Esophagus (tissue), 2 donors: Measurements from ENCODE around the gene TRAIP. TPM values are rescaled to one million over a fixed set of nuclear protein-coding genes. Genes with fewer than 3 reads are reported as not detected.

Experiments
- H3K27ac ChIP-seq, 2 donors: one replicate each; pipeline ENCODE4 v1.5.1; 2013; ENCODE audit warnings: low read depth in 2 of 2, mild to moderate bottlenecking in 2 of 2, inconsistent platforms in 1 of 2, low read length in 1 of 2, moderate library complexity in 1 of 2
- H3K27me3 ChIP-seq, 2 donors: one replicate each; pipeline ENCODE4 v1.6.1; 2013; ENCODE audit warnings: low read length in 2 of 2, control low read depth in 1 of 2, mild to moderate bottlenecking in 1 of 2; ENCODE audit not compliant: insufficient read depth in 2 of 2, control insufficient read depth in 1 of 2
- H3K36me3 ChIP-seq, 2 donors: one replicate each; pipeline ENCODE4 v1.6.1; 2013; ENCODE audit warnings: low read length in 1 of 2; ENCODE audit not compliant: control insufficient read depth in 2 of 2, insufficient read depth in 2 of 2
- H3K4me1 ChIP-seq, 2 donors: one replicate each; pipeline ENCODE4 v1.6.1; 2013; ENCODE audit warnings: low read length in 1 of 2; ENCODE audit not compliant: control insufficient read depth in 2 of 2, insufficient read depth in 2 of 2
- H3K4me3 ChIP-seq, 2 donors: one replicate each; pipeline ENCODE4 v1.5.1; 2013; ENCODE audit warnings: low read length in 2 of 2, mild to moderate bottlenecking in 2 of 2, low read depth in 1 of 2, moderate library complexity in 1 of 2
- H3K9me3 ChIP-seq, 2 donors: one replicate each; pipeline ENCODE4 v1.6.1; 2013; ENCODE audit warnings: mild to moderate bottlenecking in 2 of 2, low read depth in 1 of 2, low read length in 1 of 2, moderate library complexity in 1 of 2; ENCODE audit not compliant: control insufficient read depth in 2 of 2, insufficient read depth in 1 of 2
- WGBS, 2 donors: extraction: QIAGEN DNeasy Blood & Tissue Kit; methylation state at CpG; one replicate each; pipeline ENCODE4 v1.1.7; 2013; 5-methylcytosine and 5-hydroxymethylcytosine counted together
- polyA plus RNA-seq, 2 donors: library from polyadenylated mRNA; stranded (reverse); fragments of 200-250 nt; gene quantifications; one replicate each; pipeline ENCODE4 v1.2.3, GENCODE V29; 2013
- donor health status: healthy with polysubstance abuse.
- donor health status: Bipolar disorder and iron deficiency.

Gene TRAIP
- polyA plus RNA-seq, 2 donors = 4.1 to 4.3 TPM

GRCh38 chr3:49898991-49899390 is 42.6 kb upstream of the TRAIP start:
- Histone ChIP-seq H3K27me3 (no peaks in the 10 kb centered on the region), H3K4me3 (no peak overlapping the region), H3K9me3 (no peaks in the 10 kb centered on the region), H3K4me1 (peaks cover 2 to 34% of the 10 kb centered on the region in 2 donors), H3K27ac (no peak overlapping the region), H3K36me3 (peaks cover 0 to 18% of the 10 kb centered on the region in 2 donors)
- 68 to 73% methylated on average over 6 of the region's 6 CpGs for WGBS, 2 donors

- Histone ChIP-seq H3K9me3 (no peaks in the 10 kb centered on the region), H3K27ac (no peak overlapping the region), H3K36me3 (peaks cover 0 to 20% of the 10 kb centered on the region in 2 donors), H3K4me1 (peaks cover 0 to 19% of the 10 kb centered on the region in 2 donors), H3K27me3 (no peaks in the 10 kb centered on the region), H3K4me3 (no peak overlapping the region)
- WGBS, 2 donors = 77 to 89% methylated on average over 5 of the region's 5 CpGs
Observed at GRCh38 chr3:49896345-49896744, 40.0 kb upstream of the TRAIP start.

- H3K27ac ChIP-seq = no peak overlapping the region
- H3K27me3 ChIP-seq = no peaks in the 10 kb centered on the region
- 95% methylated on average over 9 of the region's 9 CpGs for whole genome bisulfite sequencing, 2 donors
- peaks cover 0 to 13% of the 10 kb centered on the region in 2 donors for H3K4me1 ChIP-seq
- H3K36me3 ChIP-seq = peaks cover 0 to 23% of the 10 kb centered on the region in 2 donors
- H3K9me3 ChIP-seq = no peaks in the 10 kb centered on the region
- no peak overlapping the region for H3K4me3 ChIP-seq
Observed at GRCh38 chr3:49895791-49896190, 39.4 kb upstream of the TRAIP start.

GRCh38 chr3:49889296-49889695 is 32.9 kb upstream of the TRAIP start:
- WGBS, 2 donors = 81 to 83% methylated on average over 10 of the region's 10 CpGs
- H3K36me3 ChIP-seq = peaks cover 0 to 6% of the 10 kb centered on the region in 2 donors
- H3K9me3 ChIP-seq = no peaks in the 10 kb centered on the region
- no peaks in the 10 kb centered on the region for H3K27me3 ChIP-seq
- H3K4me3 ChIP-seq = no peak overlapping the region
- no peaks in the 10 kb centered on the region for H3K4me1 ChIP-seq
- no peak overlapping the region for H3K27ac ChIP-seq

- no peak overlapping the region for H3K4me3 ChIP-seq
- no peak overlapping the region for H3K27ac ChIP-seq
- peaks cover 0 to 6% of the 10 kb centered on the region in 2 donors for H3K36me3 ChIP-seq
- H3K27me3 ChIP-seq = no peaks in the 10 kb centered on the region
- H3K4me1 ChIP-seq = no peaks in the 10 kb centered on the region
- H3K9me3 ChIP-seq = no peaks in the 10 kb centered on the region
Observed at GRCh38 chr3:49886922-49887265, 30.5 kb upstream of the TRAIP start.

GRCh38 chr3:49883998-49884397 is 27.6 kb upstream of the TRAIP start:
- Histone ChIP-seq H3K9me3 (no peaks in the 10 kb centered on the region), H3K4me1 (peaks cover 0 to 6% of the 10 kb centered on the region in 2 donors), H3K4me3 (no peak overlapping the region), H3K27me3 (no peaks in the 10 kb centered on the region), H3K27ac (no peak overlapping the region), H3K36me3 (no peaks in the 10 kb centered on the region)
- 84 to 90% methylated on average over 4 of the region's 4 CpGs for WGBS, 2 donors

GRCh38 chr3:49882166-49882565 is 25.8 kb upstream of the TRAIP start:
- WGBS, 2 donors = 25 to 47% methylated on average over 6 of the region's 6 CpGs
- Histone ChIP-seq H3K4me3 (no peak overlapping the region), H3K9me3 (no peaks in the 10 kb centered on the region), H3K27me3 (no peaks in the 10 kb centered on the region), H3K4me1 (peaks cover 0 to 6% of the 10 kb centered on the region in 2 donors), H3K27ac (no peak overlapping the region), H3K36me3 (no peaks in the 10 kb centered on the region)

- Histone ChIP-seq H3K4me1 (peaks cover 0 to 6% of the 10 kb centered on the region in 2 donors), H3K27me3 (no peaks in the 10 kb centered on the region), H3K36me3 (no peaks in the 10 kb centered on the region), H3K27ac (no peak overlapping the region), H3K9me3 (no peaks in the 10 kb centered on the region), H3K4me3 (no peak overlapping the region)
- 40 to 42% methylated on average over 6 of the region's 6 CpGs for WGBS, 2 donors
Observed at GRCh38 chr3:49880581-49881315, 24.4 kb upstream of the TRAIP start.

- no peaks in the 10 kb centered on the region for H3K36me3 ChIP-seq
- peaks cover 0 to 6% of the 10 kb centered on the region in 2 donors for H3K4me1 ChIP-seq
- H3K27me3 ChIP-seq = no peaks in the 10 kb centered on the region
- 54 to 69% methylated on average over 2 of the region's 2 CpGs for WGBS, 2 donors
- H3K9me3 ChIP-seq = no peaks in the 10 kb centered on the region
- no peak overlapping the region for H3K4me3 ChIP-seq
- no peak overlapping the region for H3K27ac ChIP-seq
Observed at GRCh38 chr3:49879721-49880120, 23.4 kb upstream of the TRAIP start.

GRCh38 chr3:49878686-49879085 is 22.3 kb upstream of the TRAIP start:
- Histone ChIP-seq H3K4me1 (peaks cover 0 to 6% of the 10 kb centered on the region in 2 donors), H3K4me3 (no peak overlapping the region), H3K27ac (no peak overlapping the region), H3K27me3 (no peaks in the 10 kb centered on the region), H3K9me3 (no peaks in the 10 kb centered on the region), H3K36me3 (no peaks in the 10 kb centered on the region)
